ENCODE measurements around the gene ATP6V0B.

Gene ATP6V0B

DNA sequence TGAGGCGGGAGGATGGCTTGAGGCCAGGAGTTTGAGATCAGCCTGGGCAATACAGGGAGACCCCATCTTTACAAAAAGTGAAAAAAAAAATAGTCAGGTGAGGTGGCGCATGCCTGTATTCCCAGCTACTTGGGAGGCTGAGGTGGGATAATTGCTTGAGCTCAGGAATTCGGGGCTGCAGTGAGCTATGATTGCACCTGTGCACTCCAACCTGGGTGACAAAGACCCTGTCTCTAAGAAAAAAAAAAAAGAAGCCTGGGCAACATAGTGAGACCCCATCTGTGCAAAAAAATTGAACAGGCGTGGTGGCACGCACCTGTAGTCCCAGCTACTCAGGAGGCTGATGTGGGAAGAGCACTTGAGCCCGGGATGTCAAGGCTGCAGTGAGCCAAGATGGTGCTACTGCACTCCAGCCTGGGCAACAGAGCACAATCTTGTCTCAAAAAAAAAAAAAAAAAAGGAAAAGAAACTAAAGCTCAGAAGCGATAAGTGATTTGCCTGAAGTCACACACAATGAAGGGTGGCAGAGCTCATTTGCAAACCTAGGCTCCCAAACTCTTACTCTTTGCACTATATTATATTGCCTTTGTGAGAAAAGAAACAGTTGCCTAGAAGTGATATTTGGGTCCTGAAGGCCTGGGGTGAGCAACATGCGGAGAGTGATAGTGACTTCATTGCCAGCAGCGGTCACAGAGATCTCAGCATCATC lies 18.6 kb downstream of the ATP6V0B start:
- Histone ChIP-seq H3K36me3 (ENCODE audit: insufficient read depth, low read length) (no peaks in the 10 kb centered on the region), H3K4me1 (ENCODE audit: insufficient read depth, low read length) (no peaks in the 10 kb centered on the region; the same call in 1 of the 2 replicates), H3K9ac (ENCODE audit: low read depth, low read length) (no peak overlapping the region), H3K9me3 (ENCODE audit: control insufficient read depth, insufficient read depth, low read length) (no peaks in the 10 kb centered on the region)

- no peaks in the 10 kb centered on the region for H3K36me3 ChIP-seq (ENCODE audit: insufficient read depth, low read length)
- H3K9me3 ChIP-seq (ENCODE audit: control insufficient read depth, insufficient read depth, low read length), result no peaks in the 10 kb centered on the region
- no peak overlapping the region for H3K9ac ChIP-seq (ENCODE audit: low read depth, low read length)
- no peaks in the 10 kb centered on the region; the same call in 1 of the 2 replicates for H3K4me1 ChIP-seq (ENCODE audit: insufficient read depth, low read length)
These were observed 19.3 kb downstream of the ATP6V0B start for GRCh38 chr1:43994071-43994470.

GRCh38 chr1:43994794-43995790 lies 20.3 kb downstream of the ATP6V0B start:
- no peaks in the 10 kb centered on the region; the same call in 1 of the 2 replicates for H3K4me1 ChIP-seq (ENCODE audit: insufficient read depth, low read length)
- H3K36me3 ChIP-seq (ENCODE audit: insufficient read depth, low read length), result no peaks in the 10 kb centered on the region

GRCh38 chr1:43995984-43996732 lies 21.4 kb downstream of the ATP6V0B start:
- Histone ChIP-seq H3K4me1 (ENCODE audit: insufficient read depth, low read length) (no peaks in the 10 kb centered on the region; the same call in 1 of the 2 replicates), H3K9ac (ENCODE audit: low read depth, low read length) (no peak overlapping the region), H3K9me3 (ENCODE audit: control insufficient read depth, insufficient read depth, low read length) (no peaks in the 10 kb centered on the region), H3K36me3 (ENCODE audit: insufficient read depth, low read length) (no peaks in the 10 kb centered on the region)

More at GRCh38 chr1:43994794-43995790, 20.3 kb downstream of the ATP6V0B start:
- Histone ChIP-seq H3K9ac (ENCODE audit: low read depth, low read length) (no peak overlapping the region), H3K9me3 (ENCODE audit: control insufficient read depth, insufficient read depth, low read length) (no peaks in the 10 kb centered on the region)

GRCh38 chr1:43996733-43997115 lies 22.0 kb downstream of the ATP6V0B start:
- H3K36me3 ChIP-seq (ENCODE audit: insufficient read depth, low read length), result no peaks in the 10 kb centered on the region
- H3K9ac ChIP-seq (ENCODE audit: low read depth, low read length), result no peak overlapping the region
- no peaks in the 10 kb centered on the region; the same call in 1 of the 2 replicates for H3K4me1 ChIP-seq (ENCODE audit: insufficient read depth, low read length)
- no peaks in the 10 kb centered on the region for H3K9me3 ChIP-seq (ENCODE audit: control insufficient read depth, insufficient read depth, low read length)

GRCh38 chr1:43997295-43997999 lies 22.7 kb downstream of the ATP6V0B start:
- H3K4me1 ChIP-seq (ENCODE audit: insufficient read depth, low read length), result no peaks in the 10 kb centered on the region; the same call in 1 of the 2 replicates
- H3K9ac ChIP-seq (ENCODE audit: low read depth, low read length), result no peak overlapping the region
- H3K36me3 ChIP-seq (ENCODE audit: insufficient read depth, low read length), result no peaks in the 10 kb centered on the region
- no peaks in the 10 kb centered on the region for H3K9me3 ChIP-seq (ENCODE audit: control insufficient read depth, insufficient read depth, low read length)

- Histone ChIP-seq H3K9ac (ENCODE audit: low read depth, low read length) (no peak overlapping the region), H3K4me1 (ENCODE audit: insufficient read depth, low read length) (no peaks in the 10 kb centered on the region; the same call in 1 of the 2 replicates), H3K9me3 (ENCODE audit: control insufficient read depth, insufficient read depth, low read length) (no peaks in the 10 kb centered on the region), H3K36me3 (ENCODE audit: insufficient read depth, low read length) (no peaks in the 10 kb centered on the region)
These were observed 23.2 kb downstream of the ATP6V0B start for GRCh38 chr1:43998000-43998378.

GRCh38 chr1:43999455-43999854 lies 24.7 kb downstream of the ATP6V0B start:
- no peaks in the 10 kb centered on the region for H3K36me3 ChIP-seq (ENCODE audit: insufficient read depth, low read length)
- no peak overlapping the region for H3K9ac ChIP-seq (ENCODE audit: low read depth, low read length)
- H3K9me3 ChIP-seq (ENCODE audit: control insufficient read depth, insufficient read depth, low read length), result no peaks in the 10 kb centered on the region
- no peaks in the 10 kb centered on the region; the same call in 1 of the 2 replicates for H3K4me1 ChIP-seq (ENCODE audit: insufficient read depth, low read length)

- H3K9ac ChIP-seq (ENCODE audit: low read depth, low read length), result no peak overlapping the region
- no peaks in the 10 kb centered on the region for H3K9me3 ChIP-seq (ENCODE audit: control insufficient read depth, insufficient read depth, low read length)
- no peaks in the 10 kb centered on the region for H3K4me1 ChIP-seq (ENCODE audit: insufficient read depth, low read length)
- no peaks in the 10 kb centered on the region for H3K36me3 ChIP-seq (ENCODE audit: insufficient read depth, low read length)
These were observed 25.4 kb downstream of the ATP6V0B start for GRCh38 chr1:44000122-44000665.

- Histone ChIP-seq H3K36me3 (ENCODE audit: insufficient read depth, low read length) (no peaks in the 10 kb centered on the region), H3K9me3 (ENCODE audit: control insufficient read depth, insufficient read depth, low read length) (no peaks in the 10 kb centered on the region), H3K9ac (ENCODE audit: low read depth, low read length) (no peak overlapping the region), H3K4me1 (ENCODE audit: insufficient read depth, low read length) (no peaks in the 10 kb centered on the region)
These were observed 27.4 kb downstream of the ATP6V0B start for GRCh38 chr1:44002165-44002564.

GRCh38 chr1:44002606-44003157 lies 27.9 kb downstream of the ATP6V0B start:
- H3K9ac ChIP-seq (ENCODE audit: low read depth, low read length), result no peak overlapping the region
- H3K4me1 ChIP-seq (ENCODE audit: insufficient read depth, low read length), result no peaks in the 10 kb centered on the region
- H3K9me3 ChIP-seq (ENCODE audit: control insufficient read depth, insufficient read depth, low read length), result no peaks in the 10 kb centered on the region
- no peaks in the 10 kb centered on the region for H3K36me3 ChIP-seq (ENCODE audit: insufficient read depth, low read length)

DNA sequence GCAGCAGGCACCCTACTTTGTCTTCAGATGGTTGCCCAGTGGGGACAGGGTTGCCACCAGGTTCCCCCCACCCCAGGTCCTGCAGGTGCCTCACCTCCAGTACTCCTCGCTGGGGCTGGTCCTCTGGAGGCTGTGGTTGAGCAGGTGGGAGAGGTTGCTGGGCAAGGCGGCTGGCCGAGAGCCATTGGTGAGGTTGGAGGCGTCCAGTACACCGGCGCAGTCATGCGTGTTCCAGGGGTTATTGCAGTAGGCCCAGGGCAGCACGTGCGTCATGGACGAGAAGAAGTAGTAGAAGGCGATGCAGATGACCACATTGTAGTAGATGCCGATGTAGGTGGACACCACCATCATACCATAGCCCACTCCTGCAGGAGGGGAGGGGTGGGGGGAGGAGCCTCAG lies 33.5 kb downstream of the ATP6V0B start:
- Histone ChIP-seq H3K9me3 (ENCODE audit: control insufficient read depth, insufficient read depth, low read length) (no peaks in the 10 kb centered on the region), H3K9ac (ENCODE audit: low read depth, low read length) (no peak overlapping the region), H3K4me1 (ENCODE audit: insufficient read depth, low read length) (peaks cover 7% of the 10 kb centered on the region; the same call in 1 of the 2 replicates), H3K36me3 (ENCODE audit: insufficient read depth, low read length) (no peaks in the 10 kb centered on the region)

DNA sequence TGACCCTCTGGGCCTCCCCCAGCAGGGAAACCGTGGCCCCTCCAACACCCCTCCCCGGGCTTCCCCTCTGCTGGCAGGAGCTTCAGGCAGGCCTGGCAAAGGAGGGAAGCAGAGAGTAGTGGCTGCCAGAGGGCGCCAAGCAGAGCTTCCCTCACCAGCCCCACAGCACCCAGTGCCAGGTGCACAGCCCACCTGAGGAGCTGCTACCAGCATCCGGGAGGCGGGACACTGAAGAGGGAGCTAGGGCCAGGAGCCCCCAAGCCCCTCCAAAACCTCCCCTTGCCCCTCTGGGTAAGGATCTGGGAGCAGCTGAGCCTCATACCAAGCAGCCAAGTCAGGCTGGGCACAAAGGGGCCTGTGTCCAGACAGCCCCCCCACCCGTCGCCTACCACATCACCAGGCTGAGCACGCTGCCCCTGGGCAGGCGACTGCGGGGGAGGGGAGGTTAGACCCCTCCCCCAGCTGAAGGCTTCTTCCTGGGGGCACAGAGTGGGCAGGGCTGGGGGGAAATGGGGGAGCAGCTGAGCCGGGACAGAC lies 36.2 kb downstream of the ATP6V0B start:
- Histone ChIP-seq H3K36me3 (ENCODE audit: insufficient read depth, low read length) (no peaks in the 10 kb centered on the region), H3K9me3 (ENCODE audit: control insufficient read depth, insufficient read depth, low read length) (no peaks in the 10 kb centered on the region), H3K4me1 (ENCODE audit: insufficient read depth, low read length) (peaks cover 7% of the 10 kb centered on the region; the same call in 1 of the 2 replicates), H3K9ac (ENCODE audit: low read depth, low read length) (no peak overlapping the region)

Data from ES-I3 (cell line).